MM.1S (cell line): ENCODE measurements around the gene EAF2.
"Not testable (repeated sequence)": the region's sequence is repeated elsewhere in the genome, so short reads cannot be mapped to it uniquely, and the experiment has no call there.

Experiments used
- CTCF ChIP-seq: fragments of 300-600 bp; sonication (generic); IDR thresholded peaks from 2 replicates; pipeline ENCODE4 v1.5.1; 2016; ENCODE audit warnings: antibody characterized with exemption, low read length, mixed read lengths
- EZH2 ChIP-seq: fragments of 300-600 bp; sonication (generic); optimal IDR thresholded peaks from 2 replicates; pipeline ENCODE3; 2017; ENCODE audit warnings: low read depth, mild to moderate bottlenecking, antibody characterized with exemption, low read length, mixed read lengths
- EZH2phosphoT487 ChIP-seq: fragments of 300-600 bp; sonication (generic); IDR thresholded peaks from 2 replicates; pipeline ENCODE4 v1.6.1; 2018; ENCODE audit warnings: antibody characterized with exemption, low read length

- TF ChIP-seq EZH2, CTCF, EZH2phosphoT487: not testable (repeated sequence)
Measured at GRCh38 chr3:121857778-121858177, 22.8 kb downstream of the EAF2 start.
